GM23338 (cell line): ENCODE results near the gene ANAPC7. TPM values are rescaled to one million over a fixed set of nuclear protein-coding genes. Genes with fewer than 3 reads are reported as not detected.

Source experiments
- ATAC-seq: fragments of 200-7000 bp; cut with Tn5 transposase; 3 replicates; pipeline ENCODE4 v1.9.1; 2020
- DNase-seq: peaks from one replicate; pipeline ENCODE4 v3.0.0-alpha.2; 2015; ENCODE audit warnings: low spot score
- H2AFZ ChIP-seq: fragments of 200-600 bp; sonication (generic); 2 replicates; pipeline ENCODE4 v1.8.0; 2016; ENCODE audit warnings: antibody characterized with exemption, mild to moderate bottlenecking, moderate library complexity
- H3F3A ChIP-seq: fragments of 200-600 bp; sonication (generic); replicated peaks from 2 replicates; pipeline ENCODE4 v1.8.0; 2017; ENCODE audit warnings: antibody characterized with exemption, mixed run types, low read depth
- H3K27ac ChIP-seq: fragments of 200-600 bp; sonication (generic); 2 replicates; pipeline ENCODE4 v1.6.1; 2016; ENCODE audit warnings: low read depth
- H3K27me3 ChIP-seq: fragments of 200-600 bp; sonication (generic); 2 replicates; pipeline ENCODE4 v1.8.0; 2016; ENCODE audit warnings: mild to moderate bottlenecking, mixed run types, moderate library complexity; ENCODE audit not compliant: insufficient read depth
- H3K36me3 ChIP-seq: fragments of 200-600 bp; sonication (generic); 2 replicates; pipeline ENCODE4 v1.8.0; 2016; ENCODE audit warnings: mild to moderate bottlenecking; ENCODE audit not compliant: insufficient read depth
- H3K4me1 ChIP-seq: fragments of 200-600 bp; sonication (generic); 2 replicates; pipeline ENCODE4 v1.8.0; 2016; ENCODE audit warnings: mild to moderate bottlenecking, moderate library complexity; ENCODE audit not compliant: insufficient read depth
- H3K4me2 ChIP-seq: fragments of 200-600 bp; sonication (generic); 2 replicates; pipeline ENCODE4 v1.7.1; 2017; ENCODE audit warnings: mixed run types
- H3K4me3 ChIP-seq: fragments of 200-600 bp; sonication (generic); 2 replicates; pipeline ENCODE4 v1.6.1; 2016; ENCODE audit warnings: mixed run types
- H3K79me2 ChIP-seq: fragments of 200-600 bp; sonication (generic); replicated peaks from 2 replicates; pipeline ENCODE4 v1.8.0; 2017; ENCODE audit warnings: mild to moderate bottlenecking; ENCODE audit not compliant: insufficient read depth
- H3K9me2 ChIP-seq: fragments of 200-600 bp; sonication (generic); 2 replicates; pipeline ENCODE4 v1.8.0; 2017; ENCODE audit not compliant: insufficient read depth
- H4K20me1 ChIP-seq: fragments of 200-600 bp; sonication (generic); replicated peaks from 2 replicates; pipeline ENCODE4 v1.8.0; 2017; ENCODE audit warnings: mild to moderate bottlenecking; ENCODE audit not compliant: insufficient read depth
- H3K27ac Mint-ChIP-seq: 2 replicates; pipeline ENCODE4 v1.8.0; 2020; ENCODE audit warnings: inconsistent platforms, mild to moderate bottlenecking, moderate library complexity, mixed read lengths
- H3K27me3 Mint-ChIP-seq: 3 replicates; pipeline ENCODE4 v1.8.0; 2022; ENCODE audit warnings: low read depth, mild to moderate bottlenecking, moderate library complexity, mixed read lengths, inconsistent platforms; ENCODE audit not compliant: insufficient read depth, poor library complexity
- H3K36me3 Mint-ChIP-seq: 3 replicates; pipeline ENCODE4 v1.8.0; 2021; ENCODE audit warnings: low read depth, mild to moderate bottlenecking, inconsistent platforms, moderate library complexity, mixed read lengths
- H3K4me1 Mint-ChIP-seq: 3 replicates; pipeline ENCODE4 v1.8.0; 2020; ENCODE audit warnings: mild to moderate bottlenecking, inconsistent platforms, mixed read lengths
- H3K4me3 Mint-ChIP-seq: 3 replicates; pipeline ENCODE4 v1.8.0; 2021; ENCODE audit warnings: moderate library complexity, mild to moderate bottlenecking, inconsistent platforms, mixed read lengths
- H3K9me3 Mint-ChIP-seq: 3 replicates; pipeline ENCODE4 v1.8.0; 2020; ENCODE audit warnings: moderate library complexity, mild to moderate bottlenecking, inconsistent platforms, mixed read lengths
- CREB1 ChIP-seq: fragments of 250-450 bp; sonication (Bioruptor Pico); IDR thresholded peaks from 2 replicates; pipeline ENCODE4 v1.5.0; 2020; ENCODE audit warnings: low read depth, mild to moderate bottlenecking, moderate library complexity
- CTCF ChIP-seq, 2 experiments: fragments of 200-600 bp in 1 of 2; sonication (generic) in 1 of 2; conservative IDR thresholded peaks; 2 replicates each; pipeline versions ENCODE4 v1.5.1 to v1.6.1; 2016 to 2017; ENCODE audit warnings: antibody characterized with exemption in 2 of 2, low read depth in 2 of 2, mild to moderate bottlenecking in 2 of 2, moderate library complexity in 1 of 2
- ETS1 ChIP-seq: IDR thresholded peaks from 2 replicates; pipeline ENCODE4 v1.6.1; 2016; ENCODE audit warnings: antibody characterized with exemption
- EZH2 ChIP-seq: fragments of 200-600 bp; sonication (generic); IDR thresholded peaks from one replicate; pipeline ENCODE4 v1.8.0; 2017; ENCODE audit warnings: antibody characterized with exemption, mild to moderate bottlenecking, low read depth; ENCODE audit not compliant: unreplicated experiment
- EZH2phosphoT487 ChIP-seq: fragments of 200-600 bp; sonication (generic); IDR thresholded peaks from one replicate; pipeline ENCODE4 v1.8.1; 2018; ENCODE audit warnings: antibody characterized with exemption; ENCODE audit not compliant: unreplicated experiment
- NANOG ChIP-seq: IDR thresholded peaks from 2 replicates; pipeline ENCODE4 v1.6.1; 2016; ENCODE audit warnings: antibody characterized with exemption, borderline replicate concordance
- REST ChIP-seq: IDR thresholded peaks from one replicate; pipeline ENCODE4 v1.6.1; 2018; ENCODE audit warnings: antibody characterized with exemption; ENCODE audit not compliant: unreplicated experiment
- ZNF114 ChIP-seq: fragments of 250-450 bp; sonication (Bioruptor Pico); IDR thresholded peaks from 2 replicates; pipeline ENCODE4 v1.5.0; 2020; ENCODE audit warnings: mild to moderate bottlenecking, moderate library complexity
- ZNF331 ChIP-seq: fragments of 250-450 bp; sonication (Bioruptor Pico); IDR thresholded peaks from 2 replicates; pipeline ENCODE4 v1.5.0; 2020; ENCODE audit warnings: low read depth, mild to moderate bottlenecking, moderate library complexity
- ZNF462 ChIP-seq: fragments of 250-450 bp; sonication (Bioruptor Pico); IDR thresholded peaks from 2 replicates; pipeline ENCODE4 v1.5.0; 2020; ENCODE audit warnings: mild to moderate bottlenecking, moderate library complexity
- polyA plus RNA-seq: library from polyadenylated mRNA; unstranded; fragments of >200 nt; fragmentation: Nextera tagmentation; extraction: Ambion mirVana; gene quantifications from 2 replicates; pipeline ENCODE4 v1.2.1, GENCODE V29; 2016
- total RNA-seq: library from RNA; depleted of rRNA; stranded (reverse); fragments of >200 nt; shearing (Covaris generic); gene quantifications from 2 replicates; pipeline ENCODE4 v1.2.3, GENCODE V29; 2014

The ANAPC7 gene
- total and polyA plus RNA-seq, 2 experiments from 2014 or later: 71.0 to 99.3 TPM

GRCh38 chr12:110347767-110348166 is 55.7 kb downstream of the ANAPC7 start (continued):
- TF ChIP-seq ZNF114 (CRISPR knock-in tag) (no peak), ZNF331 (CRISPR knock-in tag) (no peak), EZH2 (no peak), NANOG (no peak), EZH2phosphoT487 (no peak)

- Histone ChIP-seq H3K79me2 (no peaks in the 10 kb centered on the region), H3K4me2 (no peak overlapping the region), H2AFZ (no peak overlapping the region), H3K27ac (no peak overlapping the region), H3K4me1 (no peaks in the 10 kb centered on the region; the same call in 1 of the 2 replicates), H3K4me3 (no peak overlapping the region), H3K36me3 (peaks cover 68% of the 10 kb centered on the region), H3K9me2 (no peaks in the 10 kb centered on the region), H3K27me3 (no peaks in the 10 kb centered on the region), H3F3A (peaks cover 21% of the 10 kb centered on the region), H4K20me1 (peaks cover 40% of the 10 kb centered on the region; the same call in 1 of the 2 replicates)
- H3K27ac Mint-ChIP-seq: no peak overlapping the region
- H3K27me3 Mint-ChIP-seq: peaks cover 14% of the 10 kb centered on the region
- peaks cover 95% of the 10 kb centered on the region for H3K36me3 Mint-ChIP-seq
- no peak overlapping the region for H3K4me3 Mint-ChIP-seq
- no peaks in the 10 kb centered on the region for H3K4me1 Mint-ChIP-seq
- no peak for TF ChIP-seq ZNF462 (CRISPR knock-in tag)
- TF ChIP-seq ZNF114 (CRISPR knock-in tag): no peak
- TF ChIP-seq CTCF (conservative IDR thresholded peaks at IDR 0.05; ENCODE audit: low read depth in 2 of 2): no peak
- no peak for TF ChIP-seq ETS1
- TF ChIP-seq REST: no peak
- TF ChIP-seq CREB1 (CRISPR knock-in tag): no peak
- H3K9me3 Mint-ChIP-seq: no peaks in the 10 kb centered on the region
- DNase-seq (no peak), ATAC-seq (no peak)
These were observed 57.5 kb downstream of the ANAPC7 start for GRCh38 chr12:110345963-110346362.
